ENCODE measurements around the gene RPRD1B.

- TF ChIP-seq CTCF (IDR thresholded peaks at IDR 0.05; ENCODE audit: low read length): no peak
- TF ChIP-seq EZH2phosphoT487 (IDR thresholded peaks at IDR 0.05; ENCODE audit: low read length): no peak
- no peak for TF ChIP-seq EZH2 (optimal IDR thresholded peaks at IDR 0.05; ENCODE audit: low read depth, low read length)
Observed at GRCh38 chr20:38000293-38000692, 33.3 kb upstream of the RPRD1B start.
